H1 (cell line): Measurements from ENCODE around the gene VAT1. TPM values are rescaled to one million over a fixed set of nuclear protein-coding genes. Genes with fewer than 3 reads are reported as not detected.

Experiments used
- PHF8 ChIP-seq: fragments of 200-600 bp; sonication (generic); conservative IDR thresholded peaks from 2 replicates; pipeline ENCODE4 v1.7.1; 2012; ENCODE audit warnings: low read depth, mild to moderate bottlenecking, inconsistent platforms, low read length, moderate library complexity
- RBBP5 ChIP-seq: IDR thresholded peaks from 2 replicates; pipeline ENCODE4 v1.7.1; 2012; ENCODE audit warnings: low read depth, mild to moderate bottlenecking, inconsistent platforms, low read length, moderate library complexity, borderline replicate concordance
- SP4 ChIP-seq: IDR thresholded peaks from 2 replicates; pipeline ENCODE4 v1.6.1; 2012; ENCODE audit warnings: low read length, inconsistent platforms
- polyA plus RNA-seq, 7 experiments: library from polyadenylated mRNA; depleted of rRNA in 3 of 7; stranded (reverse) in 5 of 7; unstranded in 2 of 7; fragments of >200 nt in 5 of 7; fragments of 200-250 nt in 2 of 7; gene quantifications; 1 replicate in 5 of 7; 2 replicates in 1 of 7; 4 replicates in 1 of 7; pipeline versions ENCODE4 v1.2.1 to v1.2.3, GENCODE V29; 2011 to 2013; ENCODE audit warnings: missing spikeins in 2 of 7, mixed read lengths in 2 of 7
- total RNA-seq: library from RNA; stranded (reverse); fragmentation: NEBNext Ultra II Directional; extraction: Animal tissue kit (Norgen Biotek cat#: 25700); gene quantifications from 2 replicates; pipeline ENCODE4 v1.2.1, GENCODE V29; 2021

Gene VAT1
- total and polyA plus RNA-seq, 2 of the 8 experiments (the other 6 are each of a cell fraction or from before 2014, with no cell fraction given), result 200 to 295 TPM

DNA sequence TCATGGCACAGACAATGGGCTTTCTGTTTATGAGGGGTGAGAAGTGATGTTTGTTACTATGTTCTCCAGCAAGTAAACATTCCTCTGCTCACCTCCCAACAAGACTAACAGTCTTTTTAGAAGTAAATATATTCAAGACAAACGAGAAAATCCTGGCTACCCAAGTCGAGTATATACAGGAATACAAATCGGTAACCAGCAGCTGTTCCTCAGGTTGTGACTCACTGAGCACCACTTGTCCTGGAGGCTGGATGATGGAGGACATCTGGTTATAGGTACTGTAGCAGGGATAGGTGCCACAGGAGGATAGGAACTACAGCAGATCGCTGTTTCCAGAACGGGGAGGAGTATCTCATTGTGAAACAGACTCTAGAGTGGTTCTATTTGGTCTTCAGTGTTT lies 29.3 kb downstream of the VAT1 start (continued):
- TF ChIP-seq RBBP5, result no peak
- no peak for TF ChIP-seq PHF8
- no peak for TF ChIP-seq SP4
